ENCODE results near the gene DNAH1.

DNA sequence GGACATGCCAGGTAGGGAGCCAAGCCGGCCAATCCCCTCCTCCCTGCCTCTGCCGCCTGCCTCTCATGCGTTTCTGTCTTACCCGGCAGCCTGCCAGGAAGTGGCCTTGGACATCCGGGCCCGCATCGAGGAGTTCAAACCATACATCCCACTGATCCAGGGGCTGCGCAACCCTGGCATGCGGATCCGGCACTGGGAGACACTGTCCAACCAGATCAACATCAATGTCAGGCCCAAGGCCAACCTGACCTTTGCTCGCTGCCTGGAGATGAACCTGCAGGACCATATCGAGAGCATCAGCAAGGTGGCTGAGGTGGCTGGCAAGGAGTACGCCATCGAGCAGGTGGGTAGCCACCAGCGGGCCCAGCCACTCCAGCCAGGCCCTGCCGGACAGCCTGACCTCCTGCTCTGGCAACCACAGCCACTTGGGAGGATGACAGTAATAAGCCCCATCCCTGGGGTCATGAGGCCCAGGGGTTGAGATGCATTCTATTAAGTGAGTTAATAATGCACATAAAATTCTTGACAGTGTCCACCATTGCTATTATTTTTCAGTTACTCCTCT, 37.3 kb downstream of the DNAH1 start:
- TF ChIP-seq, protein P1, sequence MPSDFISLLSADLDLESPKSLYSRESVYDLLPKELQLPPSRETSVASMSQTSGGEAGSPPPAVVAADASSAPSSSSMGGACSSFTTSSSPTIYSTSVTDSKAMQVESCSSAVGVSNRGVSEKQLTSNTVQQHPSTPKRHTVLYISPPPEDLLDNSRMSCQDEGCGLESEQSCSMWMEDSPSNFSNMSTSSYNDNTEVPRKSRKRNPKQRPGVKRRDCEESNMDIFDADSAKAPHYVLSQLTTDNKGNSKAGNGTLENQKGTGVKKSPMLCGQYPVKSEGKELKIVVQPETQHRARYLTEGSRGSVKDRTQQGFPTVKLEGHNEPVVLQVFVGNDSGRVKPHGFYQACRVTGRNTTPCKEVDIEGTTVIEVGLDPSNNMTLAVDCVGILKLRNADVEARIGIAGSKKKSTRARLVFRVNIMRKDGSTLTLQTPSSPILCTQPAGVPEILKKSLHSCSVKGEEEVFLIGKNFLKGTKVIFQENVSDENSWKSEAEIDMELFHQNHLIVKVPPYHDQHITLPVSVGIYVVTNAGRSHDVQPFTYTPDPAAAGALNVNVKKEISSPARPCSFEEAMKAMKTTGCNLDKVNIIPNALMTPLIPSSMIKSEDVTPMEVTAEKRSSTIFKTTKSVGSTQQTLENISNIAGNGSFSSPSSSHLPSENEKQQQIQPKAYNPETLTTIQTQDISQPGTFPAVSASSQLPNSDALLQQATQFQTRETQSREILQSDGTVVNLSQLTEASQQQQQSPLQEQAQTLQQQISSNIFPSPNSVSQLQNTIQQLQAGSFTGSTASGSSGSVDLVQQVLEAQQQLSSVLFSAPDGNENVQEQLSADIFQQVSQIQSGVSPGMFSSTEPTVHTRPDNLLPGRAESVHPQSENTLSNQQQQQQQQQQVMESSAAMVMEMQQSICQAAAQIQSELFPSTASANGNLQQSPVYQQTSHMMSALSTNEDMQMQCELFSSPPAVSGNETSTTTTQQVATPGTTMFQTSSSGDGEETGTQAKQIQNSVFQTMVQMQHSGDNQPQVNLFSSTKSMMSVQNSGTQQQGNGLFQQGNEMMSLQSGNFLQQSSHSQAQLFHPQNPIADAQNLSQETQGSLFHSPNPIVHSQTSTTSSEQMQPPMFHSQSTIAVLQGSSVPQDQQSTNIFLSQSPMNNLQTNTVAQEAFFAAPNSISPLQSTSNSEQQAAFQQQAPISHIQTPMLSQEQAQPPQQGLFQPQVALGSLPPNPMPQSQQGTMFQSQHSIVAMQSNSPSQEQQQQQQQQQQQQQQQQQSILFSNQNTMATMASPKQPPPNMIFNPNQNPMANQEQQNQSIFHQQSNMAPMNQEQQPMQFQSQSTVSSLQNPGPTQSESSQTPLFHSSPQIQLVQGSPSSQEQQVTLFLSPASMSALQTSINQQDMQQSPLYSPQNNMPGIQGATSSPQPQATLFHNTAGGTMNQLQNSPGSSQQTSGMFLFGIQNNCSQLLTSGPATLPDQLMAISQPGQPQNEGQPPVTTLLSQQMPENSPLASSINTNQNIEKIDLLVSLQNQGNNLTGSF (CRISPR knock-in tag; IDR thresholded peaks at IDR 0.05): no peak
- TF ChIP-seq, protein P2, sequence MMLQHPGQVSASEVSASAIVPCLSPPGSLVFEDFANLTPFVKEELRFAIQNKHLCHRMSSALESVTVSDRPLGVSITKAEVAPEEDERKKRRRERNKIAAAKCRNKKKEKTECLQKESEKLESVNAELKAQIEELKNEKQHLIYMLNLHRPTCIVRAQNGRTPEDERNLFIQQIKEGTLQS (CRISPR knock-in tag; IDR thresholded peaks at IDR 0.05): no peak
- TF ChIP-seq, protein P3, sequence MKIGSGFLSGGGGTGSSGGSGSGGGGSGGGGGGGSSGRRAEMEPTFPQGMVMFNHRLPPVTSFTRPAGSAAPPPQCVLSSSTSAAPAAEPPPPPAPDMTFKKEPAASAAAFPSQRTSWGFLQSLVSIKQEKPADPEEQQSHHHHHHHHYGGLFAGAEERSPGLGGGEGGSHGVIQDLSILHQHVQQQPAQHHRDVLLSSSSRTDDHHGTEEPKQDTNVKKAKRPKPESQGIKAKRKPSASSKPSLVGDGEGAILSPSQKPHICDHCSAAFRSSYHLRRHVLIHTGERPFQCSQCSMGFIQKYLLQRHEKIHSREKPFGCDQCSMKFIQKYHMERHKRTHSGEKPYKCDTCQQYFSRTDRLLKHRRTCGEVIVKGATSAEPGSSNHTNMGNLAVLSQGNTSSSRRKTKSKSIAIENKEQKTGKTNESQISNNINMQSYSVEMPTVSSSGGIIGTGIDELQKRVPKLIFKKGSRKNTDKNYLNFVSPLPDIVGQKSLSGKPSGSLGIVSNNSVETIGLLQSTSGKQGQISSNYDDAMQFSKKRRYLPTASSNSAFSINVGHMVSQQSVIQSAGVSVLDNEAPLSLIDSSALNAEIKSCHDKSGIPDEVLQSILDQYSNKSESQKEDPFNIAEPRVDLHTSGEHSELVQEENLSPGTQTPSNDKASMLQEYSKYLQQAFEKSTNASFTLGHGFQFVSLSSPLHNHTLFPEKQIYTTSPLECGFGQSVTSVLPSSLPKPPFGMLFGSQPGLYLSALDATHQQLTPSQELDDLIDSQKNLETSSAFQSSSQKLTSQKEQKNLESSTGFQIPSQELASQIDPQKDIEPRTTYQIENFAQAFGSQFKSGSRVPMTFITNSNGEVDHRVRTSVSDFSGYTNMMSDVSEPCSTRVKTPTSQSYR (CRISPR knock-in tag; IDR thresholded peaks at IDR 0.05; ENCODE audit: borderline replicate concordance): no peak
